Measurements from ENCODE around the gene ZNF525. TPM values are rescaled to one million over a fixed set of nuclear protein-coding genes. Genes with fewer than 3 reads are reported as not detected.

ZNF525 gene
- 0.22 to 0.47 TPM (median 0.28 TPM) in 5 replicates for total RNA-seq (2022; extraction: Qiagen RNA extraction)

GRCh38 chr19:53365134-53365898 is at the start of gene ZNF525:
Gene ZNF525, plus strand, starts transcription at chr19:53365705. Its CDS starts 6,577 bp downstream, at chr19:53372282.

GRCh38 chr19:53333463-53334449 is 31.7 kb upstream of the ZNF525 start, which contains the start of gene ZNF845:
Gene ZNF845, plus strand, starts transcription at chr19:53333749. Its CDS starts 7,559 bp downstream, at chr19:53341308.

GRCh38 chr19:53394974-53395839 is 29.7 kb downstream of the ZNF525 start, which contains the start of gene ZNF765:
Gene ZNF765, plus strand, starts transcription at chr19:53395149. Its CDS starts 2,867 bp downstream, at chr19:53398016.

GRCh38 chr19:53431399-53432087 is 66.0 kb downstream of the ZNF525 start, which contains the start of gene ZNF761:
Gene ZNF761, plus strand, starts transcription at chr19:53431984. Its CDS starts 15,285 bp downstream, at chr19:53447269.

Other genes with a start within 250 kb of the ZNF525 start
- not detected in 5 replicates for gene ZNF415, start 232.8 kb upstream of the ZNF525 start, total RNA-seq (2022; extraction: Qiagen RNA extraction)
- gene ZNF347, start 206.7 kb upstream of the ZNF525 start, total RNA-seq (2022; extraction: Qiagen RNA extraction) = not detected in 5 replicates
- gene ZNF665, start 172.3 kb upstream of the ZNF525 start, total RNA-seq (2022; extraction: Qiagen RNA extraction) = not detected in 5 replicates
- not detected in 5 replicates for gene ZNF677, start 110.8 kb upstream of the ZNF525 start, total RNA-seq (2022; extraction: Qiagen RNA extraction)
- not detected in 5 replicates for gene VN1R2, start 107.4 kb upstream of the ZNF525 start, total RNA-seq (2022; extraction: Qiagen RNA extraction)
- not detected in 5 replicates for gene VN1R4, start 98.0 kb upstream of the ZNF525 start, total RNA-seq (2022; extraction: Qiagen RNA extraction)
- 3.1 to 5.0 TPM (median 3.6 TPM) in 5 replicates for gene ZNF845, start 32.0 kb upstream of the ZNF525 start, total RNA-seq (2022; extraction: Qiagen RNA extraction)
- 3.3 to 5.9 TPM (median 4.1 TPM) in 5 replicates for gene ZNF765, start 29.4 kb downstream of the ZNF525 start, total RNA-seq (2022; extraction: Qiagen RNA extraction)
- 6.8 to 8.7 TPM (median 7.8 TPM) in 5 replicates for gene ZNF761, start 66.3 kb downstream of the ZNF525 start, total RNA-seq (2022; extraction: Qiagen RNA extraction)
- 0.23 to 0.45 TPM (median 0.29 TPM) in 5 replicates for gene ZNF813, start 102.0 kb downstream of the ZNF525 start, total RNA-seq (2022; extraction: Qiagen RNA extraction)
- 11.3 to 12.7 TPM (median 11.5 TPM) in 5 replicates for gene ZNF331, start 172.4 kb downstream of the ZNF525 start, total RNA-seq (2022; extraction: Qiagen RNA extraction)